Hepatocyte (in vitro differentiated cells): ENCODE measurements around the gene LRBA.

Source experiments
- CTCF ChIP-seq: fragments of 200-600 bp; sonication (generic); IDR thresholded peaks from 2 replicates; pipeline ENCODE4 v1.5.1; 2016; ENCODE audit warnings: antibody characterized with exemption, mild to moderate bottlenecking; ENCODE audit not compliant: poor library complexity
- EZH2phosphoT487 ChIP-seq: fragments of 200-600 bp; sonication (generic); IDR thresholded peaks from one replicate; pipeline ENCODE4 v1.6.1; 2018; ENCODE audit warnings: antibody characterized with exemption, mild to moderate bottlenecking, low read depth, moderate library complexity; ENCODE audit not compliant: unreplicated experiment, severe bottlenecking

- TF ChIP-seq CTCF (no peak), EZH2phosphoT487 (no peak)
Observed at GRCh38 chr4:150586162-150586810, 428.8 kb downstream of the LRBA start.
